Measurements from ENCODE around the gene TIMM13.
"Not testable (repeated sequence)": the region's sequence is repeated elsewhere in the genome, so short reads cannot be mapped to it uniquely, and the experiment has no call there.

- TF ChIP-seq, protein P1, sequence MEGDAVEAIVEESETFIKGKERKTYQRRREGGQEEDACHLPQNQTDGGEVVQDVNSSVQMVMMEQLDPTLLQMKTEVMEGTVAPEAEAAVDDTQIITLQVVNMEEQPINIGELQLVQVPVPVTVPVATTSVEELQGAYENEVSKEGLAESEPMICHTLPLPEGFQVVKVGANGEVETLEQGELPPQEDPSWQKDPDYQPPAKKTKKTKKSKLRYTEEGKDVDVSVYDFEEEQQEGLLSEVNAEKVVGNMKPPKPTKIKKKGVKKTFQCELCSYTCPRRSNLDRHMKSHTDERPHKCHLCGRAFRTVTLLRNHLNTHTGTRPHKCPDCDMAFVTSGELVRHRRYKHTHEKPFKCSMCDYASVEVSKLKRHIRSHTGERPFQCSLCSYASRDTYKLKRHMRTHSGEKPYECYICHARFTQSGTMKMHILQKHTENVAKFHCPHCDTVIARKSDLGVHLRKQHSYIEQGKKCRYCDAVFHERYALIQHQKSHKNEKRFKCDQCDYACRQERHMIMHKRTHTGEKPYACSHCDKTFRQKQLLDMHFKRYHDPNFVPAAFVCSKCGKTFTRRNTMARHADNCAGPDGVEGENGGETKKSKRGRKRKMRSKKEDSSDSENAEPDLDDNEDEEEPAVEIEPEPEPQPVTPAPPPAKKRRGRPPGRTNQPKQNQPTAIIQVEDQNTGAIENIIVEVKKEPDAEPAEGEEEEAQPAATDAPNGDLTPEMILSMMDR (IDR thresholded peaks at IDR 0.05) = not testable (repeated sequence)
- TF ChIP-seq POLR2A (IDR thresholded peaks at IDR 0.05) = not testable (repeated sequence)
These were observed 30.2 kb downstream of the TIMM13 start for GRCh38 chr19:2397173-2397572.

All from lower leg skin (tissue), 3 donors.